H1 (cell line): ENCODE measurements around the gene EXTL2. TPM values are rescaled to one million over a fixed set of nuclear protein-coding genes. Genes with fewer than 3 reads are reported as not detected.

Experiments used
- CTCF ChIA-PET: fragments of 300-600 bp; sonication (Branson Sonifier 250); formaldehyde crosslinking; loops from one replicate; lab custom pipeline; 2021; ENCODE audit not compliant: partially characterized antibody; lab: Charles Lee
- POLR2A ChIA-PET: fragments of 300-600 bp; sonication (Branson Sonifier 250); formaldehyde crosslinking; loops from one replicate; lab custom pipeline; 2021; ENCODE audit warnings: inconsistent platforms; ENCODE audit not compliant: partially characterized antibody; lab: Charles Lee
- DNase-seq, 2 experiments: peaks; one replicate each; pipeline versions ENCODE4 v3.0.0 to v3.0.0-alpha.2; 2010 to 2022; ENCODE audit warnings: low spot score in 2 of 2, low read depth in 1 of 2, mixed read lengths in 1 of 2
- FAIRE-seq: peaks from 2 replicates; lab custom pipeline; 2011; peaks lifted over from hg19 to GRCh38; lab: Jason Lieb, UNC
- H2AFZ ChIP-seq: 2 replicates; pipeline ENCODE4 v1.8.1; 2012; ENCODE audit warnings: low read length, inconsistent platforms
- H2AK5ac ChIP-seq: 2 replicates; pipeline ENCODE4 v1.6.1; 2013; ENCODE audit warnings: low read depth, low read length
- H2BK120ac ChIP-seq: replicated peaks from 2 replicates; pipeline ENCODE3; 2013; ENCODE audit warnings: low read depth, low read length, inconsistent platforms
- H2BK12ac ChIP-seq: 2 replicates; pipeline ENCODE4 v1.6.1; 2013; ENCODE audit warnings: low read depth, low read length
- H2BK15ac ChIP-seq: 2 replicates; pipeline ENCODE4 v1.6.1; 2013; ENCODE audit warnings: low read length
- H2BK20ac ChIP-seq: 2 replicates; pipeline ENCODE4 v1.6.1; 2013; ENCODE audit warnings: low read length
- H2BK5ac ChIP-seq: 2 replicates; pipeline ENCODE4 v1.6.1; 2013; ENCODE audit warnings: low read depth, low read length
- H3K14ac ChIP-seq: 2 replicates; pipeline ENCODE4 v1.6.1; 2013; ENCODE audit warnings: inconsistent platforms; ENCODE audit not compliant: insufficient read length
- H3K18ac ChIP-seq: 2 replicates; pipeline ENCODE4 v1.6.1; 2013; ENCODE audit warnings: low read length; ENCODE audit errors: extremely low read depth
- H3K23ac ChIP-seq: 2 replicates; pipeline ENCODE4 v1.6.1; 2013; ENCODE audit warnings: inconsistent platforms; ENCODE audit not compliant: insufficient read length
- H3K23me2 ChIP-seq: 2 replicates; pipeline ENCODE4 v1.6.1; 2013; ENCODE audit warnings: low read depth, low read length
- H3K27ac ChIP-seq: 2 replicates; pipeline ENCODE4 v1.6.1; 2011; ENCODE audit warnings: low read depth, low read length, inconsistent platforms
- H3K27me3 ChIP-seq, 4 experiments: replicated peaks in 1 of 4; 1 replicate in 1 of 4; 2 replicates in 3 of 4; pipeline versions ENCODE4 v1.6.1 to v1.8.1; 2011 to 2013; ENCODE audit warnings: low read length in 3 of 4, mild to moderate bottlenecking in 3 of 4, inconsistent platforms in 2 of 4, mixed read lengths in 2 of 4, moderate library complexity in 1 of 4; ENCODE audit not compliant: control insufficient read depth in 3 of 4, insufficient read depth in 3 of 4; ENCODE audit errors: extremely low read depth in 1 of 4
- H3K36me3 ChIP-seq, 4 experiments: 2 replicates each; pipeline versions ENCODE4 v1.6.1 to v1.8.1; 2011 to 2013; ENCODE audit warnings: mild to moderate bottlenecking in 4 of 4, low read length in 3 of 4, moderate library complexity in 2 of 4, control low read depth in 1 of 4, inconsistent platforms in 1 of 4; ENCODE audit not compliant: insufficient read depth in 4 of 4, control insufficient read depth in 2 of 4
- H3K4ac ChIP-seq: replicated peaks from 2 replicates; pipeline ENCODE3; 2013; ENCODE audit warnings: low read length, low read depth, mixed read lengths, inconsistent platforms; ENCODE audit not compliant: insufficient read length
- H3K4me1 ChIP-seq, 4 experiments: replicated peaks in 1 of 4; 1 replicate in 1 of 4; 2 replicates in 3 of 4; pipeline versions ENCODE4 v1.6.1 to v1.8.1; 2011 to 2013; ENCODE audit warnings: low read length in 3 of 4, inconsistent platforms in 2 of 4, mixed read lengths in 1 of 4; ENCODE audit not compliant: insufficient read depth in 4 of 4, control insufficient read depth in 3 of 4
- H3K4me2 ChIP-seq, 2 experiments: 2 replicates each; pipeline versions ENCODE4 v1.6.1 to v1.8.1; 2011 to 2013; ENCODE audit warnings: low read depth in 2 of 2, low read length in 2 of 2, control low read depth in 1 of 2, inconsistent platforms in 1 of 2, mild to moderate bottlenecking in 1 of 2; ENCODE audit not compliant: insufficient read depth in 1 of 2
- H3K4me3 ChIP-seq, 4 experiments: fragments of 200-600, 300-600 bp in 1 of 4; sonication (generic), shearing (Covaris generic), sonication (Bioruptor Twin) in 1 of 4; 2 replicates each; pipeline versions ENCODE4 v1.5.1 to v1.8.1; 2011 to 2016; ENCODE audit warnings: low read length in 4 of 4, low read depth in 3 of 4, control low read depth in 2 of 4, inconsistent platforms in 2 of 4, mild to moderate bottlenecking in 2 of 4, mixed read lengths in 1 of 4, moderate library complexity in 1 of 4; ENCODE audit not compliant: insufficient read depth in 2 of 4; ENCODE audit errors: extremely low read depth in 1 of 4
- H3K56ac ChIP-seq: replicated peaks from 2 replicates; pipeline ENCODE3; 2013; ENCODE audit warnings: low read depth, mild to moderate bottlenecking, mixed read lengths, low read length, inconsistent platforms; ENCODE audit not compliant: insufficient read length
- H3K79me1 ChIP-seq: 2 replicates; pipeline ENCODE4 v1.6.1; 2013; ENCODE audit warnings: low read depth, low read length, control low read depth
- H3K79me2 ChIP-seq, 2 experiments: 2 replicates each; pipeline versions ENCODE4 v1.6.1 to v1.8.1; 2012 to 2013; ENCODE audit warnings: low read length in 2 of 2, mild to moderate bottlenecking in 2 of 2, inconsistent platforms in 1 of 2; ENCODE audit not compliant: insufficient read depth in 2 of 2, control insufficient read depth in 1 of 2
- H3K9ac ChIP-seq, 4 experiments: replicated peaks in 1 of 4; 1 replicate in 1 of 4; 2 replicates in 3 of 4; pipeline versions ENCODE4 v1.6.1 to v1.8.1; 2011 to 2013; ENCODE audit warnings: low read depth in 3 of 4, low read length in 3 of 4, control low read depth in 2 of 4, mild to moderate bottlenecking in 2 of 4, moderate library complexity in 2 of 4, inconsistent platforms in 1 of 4; ENCODE audit errors: extremely low read depth in 1 of 4
- H3K9me3 ChIP-seq, 2 experiments: 2 replicates each; pipeline versions ENCODE4 v1.6.1 to v1.8.1; 2012 to 2013; ENCODE audit warnings: mild to moderate bottlenecking in 2 of 2, moderate library complexity in 2 of 2, control low read depth in 1 of 2, inconsistent platforms in 1 of 2, low read depth in 1 of 2, low read length in 1 of 2, mixed read lengths in 1 of 2; ENCODE audit not compliant: insufficient read depth in 2 of 2
- H4K20me1 ChIP-seq, 2 experiments: replicated peaks in 1 of 2; 2 replicates each; pipeline versions ENCODE3 to v1.8.1; 2011 to 2013; ENCODE audit warnings: inconsistent platforms in 2 of 2, low read length in 2 of 2, mild to moderate bottlenecking in 1 of 2; ENCODE audit not compliant: insufficient read depth in 2 of 2, control insufficient read depth in 1 of 2
- H4K5ac ChIP-seq: 2 replicates; pipeline ENCODE4 v1.6.1; 2013; ENCODE audit warnings: low read length, low read depth, mixed read lengths, inconsistent platforms; ENCODE audit not compliant: insufficient read length
- H4K8ac ChIP-seq: 2 replicates; pipeline ENCODE4 v1.8.0; 2013; ENCODE audit warnings: mild to moderate bottlenecking, moderate library complexity, low read length, inconsistent platforms; ENCODE audit not compliant: insufficient read depth; ENCODE audit errors: extremely low read depth
- H4K91ac ChIP-seq: replicated peaks from 2 replicates; pipeline ENCODE3; 2013; ENCODE audit warnings: low read length, mixed read lengths, inconsistent platforms; ENCODE audit not compliant: insufficient read length
- ASH2L ChIP-seq: fragments of 200-600, 300-600 bp; sonication (generic); IDR thresholded peaks from one replicate; pipeline ENCODE4 v1.7.1; 2017; ENCODE audit warnings: low read length
- CREB1 ChIP-seq: IDR thresholded peaks from 2 replicates; pipeline ENCODE4 v1.6.1; 2012; ENCODE audit warnings: inconsistent platforms
- EGR1 ChIP-seq: IDR thresholded peaks from 2 replicates; pipeline ENCODE4 v1.6.1; 2011; ENCODE audit warnings: low read depth, low read length, borderline replicate concordance
- EP300 ChIP-seq, 2 experiments: IDR thresholded peaks; 1 replicate in 1 of 2; 2 replicates in 1 of 2; pipeline ENCODE4 v1.6.1; 2011 to 2012; ENCODE audit warnings: low read depth in 2 of 2, low read length in 2 of 2, mild to moderate bottlenecking in 2 of 2, borderline replicate concordance in 1 of 2, inconsistent platforms in 1 of 2, moderate library complexity in 1 of 2
- HDAC2 ChIP-seq, 2 experiments: fragments of 300-600 bp in 1 of 2; sonication (generic) in 1 of 2; IDR thresholded peaks; 2 replicates each; pipeline ENCODE4 v1.6.1; 2011 to 2012; ENCODE audit warnings: low read depth in 2 of 2, low read length in 2 of 2, mild to moderate bottlenecking in 2 of 2, moderate library complexity in 2 of 2, borderline replicate concordance in 1 of 2, inconsistent platforms in 1 of 2
- JUN ChIP-seq: IDR thresholded peaks from 2 replicates; pipeline ENCODE4 v1.6.1; 2011; ENCODE audit warnings: low read depth, mild to moderate bottlenecking, improper control_type of control experiment, low read length
- POLR2A ChIP-seq, 2 experiments: IDR thresholded peaks; 1 replicate in 1 of 2; 2 replicates in 1 of 2; pipeline ENCODE4 v1.6.1; 2011; ENCODE audit warnings: low read depth in 2 of 2, low read length in 2 of 2, mild to moderate bottlenecking in 2 of 2; ENCODE audit errors: control extremely low read depth in 1 of 2
- SIRT6 ChIP-seq: IDR thresholded peaks from one replicate; pipeline ENCODE4 v1.7.1; 2012; ENCODE audit warnings: low read length, inconsistent platforms
- SP2 ChIP-seq: IDR thresholded peaks from 2 replicates; pipeline ENCODE4 v1.6.1; 2012; ENCODE audit warnings: mild to moderate bottlenecking, low read length, inconsistent platforms
- TCF12 ChIP-seq: IDR thresholded peaks from 2 replicates; pipeline ENCODE4 v1.6.1; 2011; ENCODE audit warnings: low read depth, mild to moderate bottlenecking, low read length
- TEAD4 ChIP-seq: IDR thresholded peaks from 2 replicates; pipeline ENCODE4 v1.6.1; 2012; ENCODE audit warnings: low read depth, low read length, inconsistent platforms, mixed read lengths
- WGBS, 2 experiments: shearing (Covaris generic) in 1 of 2; methylation state at CpG; one replicate each; pipeline versions ENCODE4 v1.1.6 to v1.1.7; 2013 to 2015; ENCODE audit warnings: low lambda C conversion rate in 2 of 2, mixed read lengths in 2 of 2, inconsistent platforms in 1 of 2, low coverage in 1 of 2, missing lambda C conversion rate in 1 of 2; ENCODE audit not compliant: insufficient replicate concordance in 2 of 2, insufficient coverage in 1 of 2, insufficient read length in 1 of 2; ENCODE audit errors: extremely low coverage in 1 of 2, missing lambda C conversion rate in 1 of 2; 5-methylcytosine and 5-hydroxymethylcytosine counted together
- polyA plus RNA-seq, 7 experiments: library from polyadenylated mRNA; depleted of rRNA in 3 of 7; stranded (reverse) in 5 of 7; unstranded in 2 of 7; fragments of >200 nt in 5 of 7; fragments of 200-250 nt in 2 of 7; gene quantifications; 1 replicate in 5 of 7; 2 replicates in 1 of 7; 4 replicates in 1 of 7; pipeline versions ENCODE4 v1.2.1 to v1.2.3, GENCODE V29; 2011 to 2013; ENCODE audit warnings: missing spikeins in 2 of 7, mixed read lengths in 2 of 7
- total RNA-seq: library from RNA; stranded (reverse); fragmentation: NEBNext Ultra II Directional; extraction: Animal tissue kit (Norgen Biotek cat#: 25700); gene quantifications from 2 replicates; pipeline ENCODE4 v1.2.1, GENCODE V29; 2021
- TF ChIP-seq, protein P1 (sequence below): IDR thresholded peaks from 2 replicates; pipeline ENCODE4 v1.6.1; 2012; ENCODE audit warnings: inconsistent platforms

The EXTL2 gene
- total and polyA plus RNA-seq, 2 of the 8 experiments (the other 6 are each of a cell fraction or from before 2014, with no cell fraction given), result 27.1 to 54.7 TPM

- Histone ChIP-seq H2BK12ac (no peak overlapping the region), H3K4ac (no peak overlapping the region), H3K18ac (no peak overlapping the region), H3K56ac (no peak overlapping the region), H4K91ac (no peak overlapping the region), H4K20me1 (peaks cover 0 to 2% of the 10 kb centered on the region in 2 experiments), H3K9me3 (no peaks in the 10 kb centered on the region), H3K27me3 (no peaks in the 10 kb centered on the region), H3K23me2 (no peaks in the 10 kb centered on the region), H2BK5ac (no peak overlapping the region), H3K23ac (no peak overlapping the region), H3K36me3 (peaks cover 3 to 49% (median 19%) of the 10 kb centered on the region in 4 experiments; a peak in 7 of 8 replicates), H2BK120ac (no peak overlapping the region), H2BK15ac (no peak overlapping the region), H2AFZ (no peak overlapping the region), H3K4me1 (no peaks in the 10 kb centered on the region), H3K79me2 (peaks cover 0 to 15% of the 10 kb centered on the region in 2 experiments; a peak in 3 of 4 replicates), H3K4me2 (no peak overlapping the region), H3K14ac (no peak overlapping the region), H4K5ac (no peak overlapping the region), H3K9ac (peak overlapping the region in 1 of 4 experiments; percentile 49; a peak in 1 of 7 replicates), H3K4me3 (no peak overlapping the region), H3K79me1 (no peaks in the 10 kb centered on the region), H4K8ac (no peak overlapping the region), H3K27ac (no peak overlapping the region), H2BK20ac (no peak overlapping the region), H2AK5ac (no peak overlapping the region)
- DNase-seq (no peak), FAIRE-seq (no peak)
- TF ChIP-seq TEAD4 (no peak), ASH2L (no peak), POLR2A (IDR thresholded peaks at IDR 0.05; ENCODE audit: control extremely low read depth in 1 of 2, low read depth in 2 of 2, low read length in 2 of 2) (no peak), JUN (no peak), EGR1 (no peak), EP300 (IDR thresholded peaks at IDR 0.05; ENCODE audit: borderline replicate concordance in 1 of 2, low read depth in 2 of 2, low read length in 2 of 2) (no peak), HDAC2 (IDR thresholded peaks at IDR 0.05; ENCODE audit: borderline replicate concordance in 1 of 2, low read depth in 2 of 2, low read length in 2 of 2) (no peak), CREB1 (no peak), SP2 (no peak), SIRT6 (no peak), TCF12 (no peak)
- TF ChIP-seq, protein P1, sequence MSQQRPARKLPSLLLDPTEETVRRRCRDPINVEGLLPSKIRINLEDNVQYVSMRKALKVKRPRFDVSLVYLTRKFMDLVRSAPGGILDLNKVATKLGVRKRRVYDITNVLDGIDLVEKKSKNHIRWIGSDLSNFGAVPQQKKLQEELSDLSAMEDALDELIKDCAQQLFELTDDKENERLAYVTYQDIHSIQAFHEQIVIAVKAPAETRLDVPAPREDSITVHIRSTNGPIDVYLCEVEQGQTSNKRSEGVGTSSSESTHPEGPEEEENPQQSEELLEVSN, result no peak
- CTCF ChIA-PET, result interaction anchor here (1.2 kb wide), 1 partner anchor 365 kb away, joined by 3 read pairs; no protein-coding TSS in a partner anchor
- 85% methylated on average over 1 of the region's 1 CpG; no CpG with 5 or more reads in 1 of the 2 experiments for WGBS, 2 experiments
- POLR2A ChIA-PET, result interaction anchor here (2.8 kb wide), 1 partner anchor 12 kb away, joined by 13 read pairs; the partner anchor contains the start of genes EXTL2 and SLC30A7
Measured at GRCh38 chr1:100907887-100908286, 13.2 kb upstream of the EXTL2 start.
